Stimulated activated CD8-positive, alpha-beta memory T cell treated with anti-CD3 and anti-CD28 coated beads, Interleukin-7, amount 100 ng/mL, for 48 hours (primary cell): ENCODE results near the gene SLC16A10.
"Not testable (repeated sequence)": the region's sequence is repeated elsewhere in the genome, so short reads cannot be mapped to it uniquely, and the experiment has no call there.

Experiments used
- DNase-seq, 2 donors: peaks; one replicate each; pipeline ENCODE4 v3.0.0-alpha.2; 2020; ENCODE audit warnings: low read depth in 1 of 2; ENCODE audit errors: extremely low read depth in 1 of 2

SLC16A10 gene

DNA sequence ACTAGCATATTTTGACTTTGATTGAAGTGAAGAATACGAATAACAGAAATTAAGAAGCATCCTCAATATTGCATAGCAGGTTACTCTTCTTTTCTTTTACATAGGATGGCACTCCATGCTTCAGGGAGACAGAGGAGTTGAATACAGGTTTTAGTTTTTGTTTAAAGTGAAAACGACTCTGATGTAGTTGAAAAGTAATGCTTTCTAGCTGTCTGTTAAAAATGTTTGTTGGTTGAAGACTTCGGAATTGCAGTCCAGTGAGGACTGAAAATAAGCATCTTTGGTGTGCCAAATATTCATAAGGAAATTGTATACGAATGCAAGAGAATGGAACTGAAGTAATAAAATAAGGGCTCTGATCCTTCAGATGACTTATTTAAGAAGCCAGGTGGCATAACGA lies 618 bp upstream of the SLC16A10 start:
- no peak for DNase-seq

- DNase-seq = peak in 1 of 2 donors; percentile 53
These were observed 766 bp downstream of the SLC16A10 start for GRCh38 chr6:111087871-111088667.

DNA sequence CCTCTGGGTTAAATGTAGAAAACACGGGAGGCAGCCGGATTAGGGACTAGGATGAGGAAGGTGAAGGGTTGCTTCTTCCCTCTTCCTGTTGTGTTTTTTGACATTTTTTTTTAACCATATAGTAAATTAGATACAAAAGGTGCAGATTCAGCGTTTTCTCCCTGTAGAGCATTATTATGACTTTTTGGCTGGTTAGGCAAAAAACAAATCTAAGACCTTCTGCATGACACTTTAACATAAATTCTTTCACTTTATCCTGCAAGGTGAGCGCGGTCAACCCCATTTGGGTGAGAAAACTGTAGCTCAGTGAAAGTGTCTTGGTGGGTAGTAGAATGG lies 1.3 kb downstream of the SLC16A10 start:
- DNase-seq = no peak

DNA sequence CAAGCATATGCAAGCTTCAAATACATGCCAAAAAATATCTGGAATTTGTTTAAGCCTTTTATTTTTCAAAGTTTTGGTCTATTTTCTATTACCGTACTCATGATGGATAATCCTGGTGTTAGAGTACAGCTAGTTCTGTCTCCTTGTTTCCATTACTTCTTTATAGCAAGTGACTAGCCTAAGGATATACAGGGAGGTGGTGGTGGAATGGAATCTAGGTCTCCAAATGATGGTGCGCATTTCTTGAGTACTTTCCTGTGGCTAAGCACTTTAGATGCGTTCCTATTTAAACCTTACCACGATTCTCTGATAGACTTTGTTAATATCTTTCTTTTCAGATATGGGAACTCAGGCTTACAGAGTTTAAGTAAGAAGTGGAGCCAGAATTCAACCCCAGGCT lies 3.5 kb downstream of the SLC16A10 start:
- no peak for DNase-seq

DNA sequence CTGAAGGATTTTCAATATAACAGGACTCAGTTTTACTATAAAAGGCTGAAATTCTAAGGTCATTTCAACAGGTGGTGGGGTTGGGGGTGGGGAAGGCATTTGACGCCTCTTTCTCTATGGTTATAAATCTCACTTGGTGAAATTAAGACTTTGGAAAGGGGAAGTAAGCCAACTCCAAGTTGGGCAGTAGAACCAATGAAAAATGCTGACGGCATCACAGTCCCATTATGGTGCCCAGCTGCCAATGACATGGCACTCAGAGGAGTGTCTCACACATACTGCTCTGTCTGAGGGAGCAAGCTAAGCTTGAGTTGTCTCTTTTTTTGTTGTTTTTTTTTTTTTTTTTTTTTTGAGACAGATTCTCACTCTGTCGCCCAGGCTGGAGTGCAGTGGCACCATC lies 4.7 kb downstream of the SLC16A10 start:
- DNase-seq = no peak

DNA sequence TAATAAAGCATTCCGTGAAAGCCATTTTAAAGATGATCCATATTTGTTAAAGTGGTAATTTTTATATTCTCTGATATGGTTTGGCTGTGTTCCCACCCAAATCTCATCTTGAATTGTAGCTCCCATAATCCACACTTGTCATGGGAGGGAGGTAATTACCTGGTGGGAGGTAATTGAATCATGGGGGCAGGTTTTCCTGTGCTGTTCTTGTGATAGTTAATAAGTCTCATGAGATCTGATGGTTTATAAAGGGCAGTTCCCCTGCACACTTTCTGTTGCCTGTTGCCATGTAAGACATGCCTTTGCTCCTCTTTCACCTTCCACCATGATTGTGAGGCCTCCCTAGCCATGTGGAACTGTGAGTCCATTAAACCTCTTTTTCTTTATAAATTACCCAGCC lies 8.2 kb downstream of the SLC16A10 start:
- DNase-seq = not testable (repeated sequence)

GRCh38 chr6:111096246-111096645 lies 8.9 kb downstream of the SLC16A10 start:
- no peak for DNase-seq

- no peak for DNase-seq
These were observed 11.3 kb downstream of the SLC16A10 start for GRCh38 chr6:111098597-111098996.

DNA sequence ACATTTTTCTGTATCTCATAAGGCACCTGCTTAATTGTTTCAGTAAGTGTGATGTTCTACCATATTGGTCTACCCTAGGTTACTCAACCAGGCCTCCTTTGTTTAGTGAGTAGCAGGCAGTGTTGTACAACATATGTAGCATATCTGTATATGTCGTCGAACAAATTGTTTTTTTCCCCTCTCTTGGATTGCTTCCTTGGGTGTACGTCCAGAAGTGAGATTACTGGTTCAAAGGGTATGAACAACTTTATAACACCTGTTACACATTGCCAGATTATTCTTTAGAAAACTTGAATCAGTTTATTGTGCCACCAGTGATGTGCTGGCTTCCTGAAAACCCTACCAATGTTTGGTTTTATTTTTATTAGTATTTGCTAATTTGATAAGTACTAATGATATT lies 14.7 kb downstream of the SLC16A10 start:
- DNase-seq = no peak

- DNase-seq = no peak
These were observed 18.3 kb downstream of the SLC16A10 start for GRCh38 chr6:111105578-111105977.

- no peak for DNase-seq
These were observed 20.3 kb downstream of the SLC16A10 start for GRCh38 chr6:111107589-111107988.

GRCh38 chr6:111110036-111110435 lies 22.7 kb downstream of the SLC16A10 start:
- no peak for DNase-seq

- DNase-seq = peak in 1 of 2 donors; percentile 39
These were observed 26.2 kb downstream of the SLC16A10 start for GRCh38 chr6:111113336-111114086.

DNA sequence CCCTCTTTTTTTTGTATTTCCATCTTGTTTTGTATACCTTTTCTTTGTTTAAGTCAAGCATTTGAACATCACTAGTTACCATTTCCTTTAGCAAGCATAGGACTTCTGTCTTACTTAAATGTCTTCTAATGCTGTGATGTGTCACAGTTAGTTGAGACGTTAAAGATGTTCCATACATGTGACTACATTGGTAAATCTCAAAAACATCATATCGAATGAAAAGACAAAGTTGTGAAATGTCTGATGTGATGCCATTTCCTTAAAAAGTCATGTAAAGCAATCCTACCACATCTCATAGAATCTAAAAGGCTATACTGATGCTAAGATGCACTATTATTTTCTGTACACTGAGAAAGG lies 26.8 kb downstream of the SLC16A10 start:
- no peak for DNase-seq

DNA sequence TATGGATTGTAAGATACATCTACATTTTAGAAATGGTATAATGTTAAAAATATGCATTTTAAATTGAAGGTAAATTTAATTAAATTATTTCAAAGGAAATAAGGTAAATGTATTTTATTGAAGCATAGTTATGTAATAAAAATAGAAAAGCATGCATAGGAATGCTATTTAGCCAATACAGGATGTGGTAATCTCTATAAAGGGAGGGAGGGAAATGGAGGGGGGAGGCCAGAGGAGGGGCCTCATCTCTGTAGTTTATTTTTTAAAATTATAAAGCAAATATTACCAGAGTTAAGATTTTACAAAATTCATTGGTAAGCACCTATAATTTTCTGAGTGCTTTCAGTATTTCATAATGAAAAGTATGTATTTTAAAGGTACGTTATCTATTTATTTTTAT lies 27.2 kb downstream of the SLC16A10 start:
- DNase-seq = no peak

DNA sequence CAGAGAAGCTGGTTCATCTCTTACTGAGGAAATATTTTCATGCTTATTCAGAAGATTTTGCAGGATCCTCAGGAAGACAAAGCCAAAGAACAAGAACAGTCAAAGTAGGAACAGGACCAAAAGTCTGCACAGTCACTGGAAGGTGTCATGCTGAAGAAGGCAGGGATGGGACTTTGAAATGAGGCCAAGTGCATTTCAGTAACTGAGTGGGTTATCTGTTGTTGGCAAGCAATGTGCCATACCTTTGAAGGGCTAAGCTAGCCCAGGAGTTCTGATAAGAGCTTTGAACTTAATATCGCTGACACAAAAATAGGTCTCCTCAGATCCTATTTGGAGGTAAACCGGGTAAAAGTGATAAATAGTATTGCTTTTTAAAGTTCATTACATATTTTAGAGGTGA lies 31.5 kb downstream of the SLC16A10 start:
- DNase-seq = no peak

DNA sequence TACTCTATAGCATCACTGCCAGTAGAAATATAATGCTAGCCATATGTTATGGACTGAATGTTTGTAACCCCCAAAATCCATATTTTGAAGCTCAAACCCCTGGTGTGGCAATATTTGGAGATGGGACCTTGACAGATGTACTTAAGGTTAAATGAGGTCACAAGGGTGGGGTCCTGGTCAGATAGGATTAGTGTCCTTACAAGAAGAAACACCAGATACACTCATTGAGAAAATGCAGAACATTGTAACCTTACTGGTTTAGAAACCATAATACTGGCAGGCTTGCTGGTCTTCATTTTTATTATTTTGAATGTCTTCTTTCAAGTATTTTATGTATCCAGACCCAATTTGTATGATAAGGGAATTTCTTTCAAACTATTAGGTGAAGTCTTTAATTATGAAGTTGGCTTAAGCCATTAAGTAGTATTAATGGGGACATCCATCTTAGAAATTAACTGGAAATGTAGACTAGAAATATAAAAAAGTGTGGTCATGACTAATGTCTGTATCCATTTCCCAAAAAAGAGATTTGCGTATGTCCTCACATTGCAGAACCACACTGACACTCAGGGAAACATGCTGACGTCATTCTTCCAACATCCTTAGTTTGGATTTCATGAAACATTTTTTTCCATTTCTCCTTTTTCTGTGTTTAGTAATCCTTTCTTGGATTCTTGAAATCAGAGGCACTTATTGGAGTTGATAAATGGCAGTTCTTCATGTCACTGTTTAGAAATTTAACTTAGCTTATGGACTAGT lies 32.4 kb downstream of the SLC16A10 start:
- no peak for DNase-seq

DNA sequence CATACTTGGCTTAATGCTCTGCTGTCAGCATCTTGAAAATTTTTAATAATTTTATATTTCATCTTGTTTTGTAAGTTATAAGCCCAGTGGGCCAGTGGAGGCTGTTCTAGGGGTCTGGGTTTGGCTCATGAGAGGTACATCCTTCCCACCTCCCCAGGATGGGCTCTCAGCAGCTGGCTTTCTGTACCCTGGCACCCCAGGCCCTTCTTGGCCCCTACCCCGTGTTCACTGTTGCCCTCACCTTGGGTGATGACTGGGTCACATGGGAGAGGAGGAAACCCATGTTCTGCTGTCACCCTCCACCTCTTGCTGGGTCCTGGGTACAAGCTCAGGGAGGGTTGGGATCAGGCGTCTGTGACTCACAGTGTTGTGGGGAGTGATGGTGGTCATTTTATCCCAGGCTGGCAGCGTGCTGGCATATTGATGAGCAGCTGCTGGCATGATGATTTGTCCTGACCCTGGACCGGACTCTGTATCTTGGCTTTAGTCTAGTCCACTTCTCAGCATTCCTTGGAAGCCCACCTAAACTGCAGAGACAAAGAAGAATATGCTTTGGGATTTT lies 34.6 kb downstream of the SLC16A10 start:
- DNase-seq = no peak

DNA sequence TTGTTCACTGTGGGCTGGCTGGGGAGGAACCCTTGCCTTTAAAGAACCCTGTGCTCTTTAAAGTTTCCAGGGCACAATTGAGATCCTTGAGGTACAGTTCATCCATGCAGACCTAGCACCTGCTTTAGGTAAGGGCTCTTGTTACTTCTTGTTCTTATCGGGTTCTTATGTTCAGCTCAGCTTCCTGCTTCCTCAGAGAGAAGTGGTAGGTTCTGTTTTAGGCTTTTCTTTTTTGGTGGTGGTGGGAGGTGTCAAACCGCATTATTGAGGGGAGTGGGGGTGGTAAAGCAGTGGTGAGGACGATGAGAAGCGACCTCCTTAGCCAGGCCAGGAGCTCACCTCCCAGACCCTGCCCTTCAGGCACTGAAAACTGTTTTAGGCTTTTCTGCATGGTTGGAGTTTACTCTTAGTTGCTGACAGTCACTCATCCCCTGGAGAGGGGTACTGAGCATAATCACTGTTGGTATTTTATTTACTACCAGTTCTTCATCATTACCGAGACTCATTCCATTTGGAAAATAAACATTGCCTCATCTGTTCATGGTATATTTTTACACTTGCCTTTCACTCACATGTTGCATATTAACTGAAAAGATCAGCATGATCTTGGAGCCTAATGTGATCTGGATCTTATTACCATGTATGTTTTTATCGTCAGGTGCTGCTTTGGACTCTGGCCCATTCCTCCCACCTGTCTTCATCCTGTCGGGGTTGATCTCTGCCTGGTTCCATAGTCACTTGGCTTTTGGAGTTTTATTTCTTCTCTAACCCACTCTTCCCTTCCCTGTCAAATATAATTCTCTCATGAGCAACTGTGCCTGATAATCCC lies 35.4 kb downstream of the SLC16A10 start:
- no peak for DNase-seq

DNA sequence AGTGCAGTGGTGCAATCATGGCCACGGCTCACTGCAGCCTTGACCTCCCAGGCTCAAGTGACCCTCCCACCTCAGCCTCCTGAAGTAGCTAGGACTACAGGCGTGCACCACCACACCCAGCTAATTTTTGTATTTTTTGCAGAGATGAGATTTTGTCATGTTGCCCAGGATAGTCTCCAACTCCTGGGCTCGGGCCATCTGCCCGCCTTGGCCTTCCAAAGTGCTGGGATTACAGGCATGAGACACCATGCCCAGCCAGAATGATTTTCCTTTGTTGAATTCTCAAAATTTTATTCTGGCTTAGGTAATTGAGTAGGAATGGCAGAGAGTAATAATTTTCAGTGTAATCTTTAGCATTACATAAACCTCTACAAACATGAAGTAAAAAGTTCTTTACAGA lies 37.1 kb downstream of the SLC16A10 start:
- DNase-seq = no peak

- no peak for DNase-seq
These were observed 41.7 kb downstream of the SLC16A10 start for GRCh38 chr6:111129013-111129412.
